ENCODE data around the gene VDAC2.

DNA sequence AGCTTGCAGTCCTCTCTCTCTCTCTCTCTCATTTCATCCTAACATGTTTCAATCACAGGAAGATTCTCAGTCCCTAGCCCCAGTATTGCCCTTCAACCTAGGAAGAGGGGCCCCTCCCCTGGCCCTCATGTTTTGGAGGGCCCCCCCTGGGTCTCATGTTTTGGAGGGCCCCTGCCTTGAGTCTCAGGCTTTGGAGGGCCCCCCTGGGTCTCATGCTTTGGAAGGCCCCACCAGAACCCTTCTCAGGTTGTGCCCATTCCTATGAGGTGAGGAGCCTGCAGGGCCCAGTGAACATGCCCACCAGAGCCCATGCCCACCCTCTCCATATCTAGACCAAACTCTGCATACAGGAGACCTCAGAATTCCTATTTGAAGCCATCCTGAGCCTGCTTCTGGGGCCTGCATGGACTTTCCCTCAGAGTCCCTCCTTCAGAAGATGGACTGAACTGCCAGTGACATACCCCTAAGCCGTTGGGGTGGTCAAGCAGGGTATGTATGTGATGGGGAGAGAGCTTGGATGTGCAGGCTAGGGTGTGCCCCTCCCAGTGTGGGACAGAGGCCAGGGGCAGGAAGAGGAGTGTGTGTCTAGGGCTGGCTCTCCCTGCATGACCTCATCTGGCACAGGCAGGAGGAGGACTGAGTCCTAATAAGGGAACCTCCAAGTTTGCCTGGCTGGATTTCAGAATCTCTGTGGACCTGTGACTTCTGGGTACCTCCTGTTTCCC is 8.1 kb upstream of the VDAC2 start:
- TF ChIP-seq CTCF (conservative IDR thresholded peaks at IDR 0.05; ENCODE audit: low read length) (no peak), EZH2phosphoT487 (IDR thresholded peaks at IDR 0.05; ENCODE audit: borderline replicate concordance, low read depth, low read length) (no peak)

Data from OCI-LY7 (cell line).